Suprapubic skin (tissue), 4 donors: ENCODE data around the gene PUM2. TPM values are rescaled to one million over a fixed set of nuclear protein-coding genes. Genes with fewer than 3 reads are reported as not detected.

Source experiments
- DNase-seq, 2 donors: peaks; one replicate each; pipeline ENCODE4 v3.0.0-alpha.2; 2019; ENCODE audit warnings: low spot score in 2 of 2
- H3K27ac ChIP-seq: fragments of 200-600 bp; sonication (generic); one replicate; pipeline ENCODE4 v1.5.1; 2019
- H3K27me3 ChIP-seq: fragments of 200-600 bp; sonication (generic); one replicate; pipeline ENCODE4 v1.5.1; 2019
- H3K36me3 ChIP-seq: fragments of 200-600 bp; sonication (generic); one replicate; pipeline ENCODE4 v1.5.1; 2019
- H3K4me1 ChIP-seq: fragments of 200-600 bp; sonication (generic); one replicate; pipeline ENCODE4 v1.5.1; 2019
- H3K4me3 ChIP-seq: fragments of 200-600 bp; sonication (generic); one replicate; pipeline ENCODE4 v1.5.1; 2019; ENCODE audit warnings: mild to moderate bottlenecking
- H3K9me3 ChIP-seq: fragments of 200-600 bp; sonication (generic); one replicate; pipeline ENCODE4 v1.5.1; 2019
- EP300 ChIP-seq: sonication (generic); formaldehyde crosslinking; IDR thresholded peaks from one replicate; pipeline ENCODE4 v1.6.1; 2017; ENCODE audit warnings: antibody characterized with exemption
- POLR2A ChIP-seq, 2 donors: fragments of 450-650 bp; IDR thresholded peaks; one replicate each; pipeline ENCODE4 v1.6.1; 2017; ENCODE audit warnings: antibody characterized with exemption in 2 of 2, mild to moderate bottlenecking in 2 of 2, moderate library complexity in 2 of 2
- POLR2AphosphoS5 ChIP-seq, 3 donors: sonication (generic); formaldehyde crosslinking; IDR thresholded peaks; one replicate each; pipeline ENCODE4 v1.6.1; 2017; ENCODE audit warnings: antibody characterized with exemption in 3 of 3
- WGBS: methylation state at CpG from one replicate; pipeline ENCODE4 v1.1.5; 2018; 5-methylcytosine and 5-hydroxymethylcytosine counted together
- total RNA-seq, 4 donors: library from RNA; depleted of rRNA; stranded (reverse); fragments of >200 nt; gene quantifications; one replicate each; pipeline ENCODE4 v1.1.0, GENCODE V29; 2016
- TF ChIP-seq, protein P1 (sequence below), 2 donors: fragments of 200-600 bp in 1 of 2; fragments of 450-650 bp in 1 of 2; sonication (generic) in 1 of 2; IDR thresholded peaks; one replicate each; pipeline ENCODE4 v1.5.1; 2016 to 2019; ENCODE audit warnings: antibody characterized with exemption in 2 of 2, mild to moderate bottlenecking in 1 of 2, moderate library complexity in 1 of 2

PUM2 gene
- total RNA-seq, 4 donors from 2014 or later = 78.9 to 108 (median 99.0) TPM

DNA sequence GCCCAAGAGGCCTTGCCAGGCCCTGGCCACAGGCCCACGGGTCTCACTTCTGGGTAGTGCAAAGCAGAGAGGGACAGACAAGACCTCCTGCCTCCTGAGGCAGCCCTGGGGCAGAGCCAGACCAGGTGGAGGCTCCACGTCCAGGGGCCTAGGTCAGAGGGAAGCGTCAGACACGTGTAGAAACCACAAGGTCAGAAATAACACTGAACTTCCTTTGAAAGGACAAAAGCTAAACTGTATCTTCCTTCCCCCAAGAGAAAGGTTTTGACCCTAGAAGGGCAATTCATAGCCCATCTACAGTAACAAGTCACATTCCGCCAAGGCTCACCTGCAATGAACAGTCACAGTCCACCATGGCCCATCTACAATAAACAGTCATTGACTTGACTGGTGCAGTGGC is 143.6 kb downstream of the PUM2 start:
- no peaks in the 10 kb centered on the region for H3K9me3 ChIP-seq
- no peak for TF ChIP-seq POLR2A (IDR thresholded peaks at IDR 0.05)
- TF ChIP-seq, protein P1, sequence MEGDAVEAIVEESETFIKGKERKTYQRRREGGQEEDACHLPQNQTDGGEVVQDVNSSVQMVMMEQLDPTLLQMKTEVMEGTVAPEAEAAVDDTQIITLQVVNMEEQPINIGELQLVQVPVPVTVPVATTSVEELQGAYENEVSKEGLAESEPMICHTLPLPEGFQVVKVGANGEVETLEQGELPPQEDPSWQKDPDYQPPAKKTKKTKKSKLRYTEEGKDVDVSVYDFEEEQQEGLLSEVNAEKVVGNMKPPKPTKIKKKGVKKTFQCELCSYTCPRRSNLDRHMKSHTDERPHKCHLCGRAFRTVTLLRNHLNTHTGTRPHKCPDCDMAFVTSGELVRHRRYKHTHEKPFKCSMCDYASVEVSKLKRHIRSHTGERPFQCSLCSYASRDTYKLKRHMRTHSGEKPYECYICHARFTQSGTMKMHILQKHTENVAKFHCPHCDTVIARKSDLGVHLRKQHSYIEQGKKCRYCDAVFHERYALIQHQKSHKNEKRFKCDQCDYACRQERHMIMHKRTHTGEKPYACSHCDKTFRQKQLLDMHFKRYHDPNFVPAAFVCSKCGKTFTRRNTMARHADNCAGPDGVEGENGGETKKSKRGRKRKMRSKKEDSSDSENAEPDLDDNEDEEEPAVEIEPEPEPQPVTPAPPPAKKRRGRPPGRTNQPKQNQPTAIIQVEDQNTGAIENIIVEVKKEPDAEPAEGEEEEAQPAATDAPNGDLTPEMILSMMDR (IDR thresholded peaks at IDR 0.05) = no peak
- H3K27ac ChIP-seq = peak overlapping the region; percentile 98
- H3K4me1 ChIP-seq = peaks cover 77% of the 10 kb centered on the region
- H3K27me3 ChIP-seq = no peaks in the 10 kb centered on the region
- H3K36me3 ChIP-seq = peaks cover 21% of the 10 kb centered on the region
- H3K4me3 ChIP-seq = no peak overlapping the region
- WGBS = 71% methylated on average over 5 of the region's 5 CpGs
- DNase-seq = no peak

DNA sequence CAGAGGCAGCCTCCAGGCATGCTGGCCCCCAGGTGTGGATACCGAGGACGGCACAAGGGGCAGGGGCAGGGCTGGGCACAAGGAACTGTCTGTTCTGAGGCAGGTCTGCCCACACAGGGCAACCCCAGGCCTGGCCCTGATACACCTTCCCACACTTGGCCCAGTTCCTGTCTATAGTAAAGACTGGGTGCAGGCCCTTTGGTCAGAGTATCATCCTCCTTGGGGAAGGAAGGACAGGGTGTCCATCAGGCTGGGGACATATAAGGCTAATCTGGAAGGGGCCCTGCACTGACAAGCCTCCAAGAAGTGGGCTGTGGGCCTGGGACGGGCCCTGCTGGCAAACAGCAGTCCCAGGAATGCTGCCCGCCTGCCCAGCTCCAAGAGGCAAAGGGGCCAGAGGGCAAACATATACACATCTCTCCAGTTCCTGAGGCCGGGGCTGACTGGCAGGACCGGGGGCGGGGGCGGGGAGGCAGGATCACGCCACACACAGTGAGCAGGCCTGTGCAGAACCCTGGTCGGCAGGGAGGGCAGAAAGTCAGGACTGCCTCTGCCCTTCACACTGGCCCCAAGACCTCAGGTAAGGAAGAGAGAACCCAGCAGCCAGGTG is 144.6 kb downstream of the PUM2 start:
- H3K27ac ChIP-seq = peak overlapping the region; percentile 98
- H3K27me3 ChIP-seq = no peaks in the 10 kb centered on the region
- no peaks in the 10 kb centered on the region for H3K9me3 ChIP-seq
- peaks cover 72% of the 10 kb centered on the region for H3K4me1 ChIP-seq
- no peak overlapping the region for H3K4me3 ChIP-seq
- 40% methylated on average over 1 of the region's 10 CpGs for WGBS
- TF ChIP-seq EP300 (no peak), POLR2AphosphoS5 (IDR thresholded peaks at IDR 0.05) (no peak), POLR2A (IDR thresholded peaks at IDR 0.05) (no peak)
- TF ChIP-seq, protein P1 (IDR thresholded peaks at IDR 0.05) = no peak
- peaks cover 21% of the 10 kb centered on the region for H3K36me3 ChIP-seq
- no peak for DNase-seq

DNA sequence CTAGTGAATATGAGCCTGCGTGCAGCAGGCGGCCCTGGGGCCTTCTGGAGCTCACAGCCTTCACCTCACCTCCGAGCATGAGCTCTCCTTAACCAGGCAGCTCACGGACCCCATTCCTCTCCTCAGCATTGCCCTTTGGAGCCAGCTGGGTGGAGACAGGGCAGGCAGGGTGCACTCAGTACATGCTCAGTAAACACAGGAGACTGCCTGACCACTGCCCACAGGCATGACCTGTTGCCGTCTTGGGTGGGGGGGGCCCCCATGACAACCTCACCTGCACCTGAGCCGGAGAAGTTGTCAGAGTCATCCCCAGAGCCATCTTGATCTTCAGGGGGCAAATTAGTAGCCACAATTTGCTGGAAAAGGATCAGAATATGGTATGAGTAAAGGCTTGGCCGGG is 145.6 kb downstream of the PUM2 start:
- H3K36me3 ChIP-seq = peaks cover 21% of the 10 kb centered on the region
- peaks cover 63% of the 10 kb centered on the region for H3K4me1 ChIP-seq
- H3K9me3 ChIP-seq = no peaks in the 10 kb centered on the region
- peak overlapping the region; percentile 98 for H3K27ac ChIP-seq
- 94% methylated on average over 6 of the region's 7 CpGs for WGBS
- TF ChIP-seq EP300 (no peak), POLR2AphosphoS5 (IDR thresholded peaks at IDR 0.05) (no peak), POLR2A (IDR thresholded peaks at IDR 0.05) (no peak)
- TF ChIP-seq, protein P1 (IDR thresholded peaks at IDR 0.05) = no peak
- H3K27me3 ChIP-seq = no peaks in the 10 kb centered on the region
- no peak overlapping the region for H3K4me3 ChIP-seq
- no peak for DNase-seq

DNA sequence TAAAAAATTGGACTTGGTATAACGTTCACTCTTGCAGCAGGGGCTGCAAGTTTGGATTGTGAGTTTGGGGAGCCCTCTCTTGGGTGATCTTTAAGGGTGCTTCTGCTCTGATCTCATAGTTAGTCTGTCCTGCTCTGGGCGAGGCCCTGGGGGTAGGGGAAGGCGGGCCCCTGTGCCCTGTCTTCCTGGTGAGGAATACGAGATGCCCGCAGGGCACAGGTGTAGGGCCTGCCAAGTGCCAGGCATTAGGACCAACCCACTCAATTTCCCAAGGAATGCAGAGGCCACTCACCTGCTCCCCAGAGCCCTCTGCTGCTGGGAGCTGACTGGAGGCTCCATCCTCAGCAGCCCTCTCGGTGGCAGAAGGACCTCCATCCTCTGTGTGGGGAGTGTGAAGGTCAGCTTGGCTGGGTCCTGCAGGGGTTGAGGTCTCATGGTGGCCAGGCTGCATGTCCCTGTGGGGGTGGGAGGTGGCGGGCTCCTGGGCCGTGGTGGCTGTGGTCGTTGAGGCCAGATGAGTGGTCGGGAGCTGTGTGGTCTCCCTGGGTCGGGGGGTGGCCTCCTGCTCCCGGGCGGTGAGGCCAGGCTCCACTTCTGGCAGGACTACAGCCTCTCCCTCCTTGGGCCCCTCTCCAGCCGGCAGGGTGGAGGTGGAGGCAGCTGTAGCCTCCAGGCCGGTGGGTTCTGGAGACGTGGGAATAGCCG is 147.0 kb downstream of the PUM2 start:
- DNase-seq = no peak
- no peaks in the 10 kb centered on the region for H3K27me3 ChIP-seq
- H3K4me1 ChIP-seq = peaks cover 56% of the 10 kb centered on the region
- no peak overlapping the region for H3K4me3 ChIP-seq
- 89% methylated on average over 5 of the region's 17 CpGs for WGBS
- no peaks in the 10 kb centered on the region for H3K9me3 ChIP-seq
- H3K27ac ChIP-seq = no peak overlapping the region
- TF ChIP-seq POLR2AphosphoS5 (IDR thresholded peaks at IDR 0.05) (no peak), EP300 (no peak), POLR2A (IDR thresholded peaks at IDR 0.05) (no peak)
- TF ChIP-seq, protein P1 (IDR thresholded peaks at IDR 0.05) = no peak
- H3K36me3 ChIP-seq = peaks cover 21% of the 10 kb centered on the region

DNA sequence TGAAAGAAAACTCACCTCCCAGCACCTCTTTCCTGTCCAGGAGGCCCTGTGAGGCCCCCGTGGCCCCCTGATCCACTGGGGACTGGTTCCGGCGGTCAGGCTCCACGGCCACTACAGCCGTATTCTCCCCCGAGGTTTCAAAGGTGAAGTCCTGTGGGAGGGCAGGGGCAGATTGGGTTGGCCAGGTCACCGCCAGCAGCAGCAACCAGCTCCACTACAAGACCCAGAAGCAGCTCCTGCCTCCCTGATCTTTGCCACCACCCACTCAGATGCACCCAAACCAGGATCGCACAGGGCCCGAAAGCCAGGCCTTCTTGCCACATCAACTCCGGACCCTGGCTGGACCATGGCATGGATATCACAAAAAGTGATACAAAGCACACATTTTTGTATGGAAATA is 147.6 kb downstream of the PUM2 start:
- WGBS = 92% methylated on average over 10 of the region's 10 CpGs
- H3K27ac ChIP-seq = no peak overlapping the region
- H3K27me3 ChIP-seq = no peaks in the 10 kb centered on the region
- peaks cover 56% of the 10 kb centered on the region for H3K4me1 ChIP-seq
- H3K9me3 ChIP-seq = no peaks in the 10 kb centered on the region
- H3K36me3 ChIP-seq = peaks cover 21% of the 10 kb centered on the region
- TF ChIP-seq POLR2AphosphoS5 (IDR thresholded peaks at IDR 0.05) = no peak
- TF ChIP-seq EP300 = no peak
- TF ChIP-seq, protein P1 (IDR thresholded peaks at IDR 0.05) = no peak
- no peak for TF ChIP-seq POLR2A (IDR thresholded peaks at IDR 0.05)
- no peak overlapping the region for H3K4me3 ChIP-seq
- no peak for DNase-seq
